Osteoblast (primary cell): ENCODE measurements around the gene NTRK3. TPM values are rescaled to one million over a fixed set of nuclear protein-coding genes. Genes with fewer than 3 reads are reported as not detected.

Experiments
- DNase-seq: peaks from one replicate; pipeline ENCODE4 v3.0.0; 2011; ENCODE audit warnings: low spot score, mixed read lengths; ENCODE audit not compliant: insufficient read length; ENCODE audit errors: missing footprints
- H2AFZ ChIP-seq: 2 replicates; pipeline ENCODE4 v1.6.0; 2011; ENCODE audit warnings: mild to moderate bottlenecking, low read length
- H3K27ac ChIP-seq: 2 replicates; pipeline ENCODE4 v1.5.1; 2011; ENCODE audit warnings: mild to moderate bottlenecking, low read depth, low read length, moderate library complexity
- H3K27me3 ChIP-seq: 2 replicates; pipeline ENCODE4 v1.6.0; 2012; ENCODE audit warnings: mild to moderate bottlenecking, control low read depth, inconsistent platforms, low read length, moderate library complexity; ENCODE audit not compliant: insufficient read depth
- H3K36me3 ChIP-seq: 2 replicates; pipeline ENCODE4 v1.5.1; 2011; ENCODE audit warnings: mild to moderate bottlenecking, low read length, control low read depth, moderate library complexity; ENCODE audit not compliant: insufficient read depth
- H3K4me1 ChIP-seq: 2 replicates; pipeline ENCODE4 v1.5.1; 2011; ENCODE audit warnings: mild to moderate bottlenecking, low read length, control low read depth, moderate library complexity; ENCODE audit not compliant: insufficient read depth
- H3K4me2 ChIP-seq: 2 replicates; pipeline ENCODE4 v1.6.0; 2011; ENCODE audit warnings: mild to moderate bottlenecking, low read length; ENCODE audit not compliant: insufficient read depth
- H3K4me3 ChIP-seq: fragments of 200-600 bp; sonication (generic); 3 replicates; pipeline ENCODE4 v1.5.1; 2012; ENCODE audit warnings: mild to moderate bottlenecking, low read length, inconsistent platforms; ENCODE audit not compliant: insufficient read depth
- H3K79me2 ChIP-seq: 2 replicates; pipeline ENCODE4 v1.6.0; 2012; ENCODE audit warnings: mild to moderate bottlenecking, low read length, control low read depth, inconsistent platforms; ENCODE audit not compliant: insufficient read depth
- H3K9me3 ChIP-seq: 2 replicates; pipeline ENCODE4 v1.5.1; 2011; ENCODE audit warnings: low read depth, low read length, control low read depth
- H4K20me1 ChIP-seq: 2 replicates; pipeline ENCODE4 v1.6.0; 2012; ENCODE audit warnings: mild to moderate bottlenecking, low read length, control low read depth; ENCODE audit not compliant: insufficient read depth
- total RNA-seq: library from RNA; depleted of rRNA; stranded (reverse); fragments of >200 nt; gene quantifications from 2 replicates; pipeline ENCODE4 v1.2.3, GENCODE V29; 2012
- TF ChIP-seq, protein P1 (sequence below): IDR thresholded peaks from 2 replicates; pipeline ENCODE4 v1.5.1; 2011; ENCODE audit warnings: mild to moderate bottlenecking, low read depth, low read length, moderate library complexity; ENCODE audit errors: extremely low read depth

The NTRK3 gene
- total RNA-seq, 1 donor: 0.72 TPM

GRCh38 chr15:87949151-87949574, 307.4 kb downstream of the NTRK3 start:
- DNase-seq: peak; percentile 62
- TF ChIP-seq, protein P1, sequence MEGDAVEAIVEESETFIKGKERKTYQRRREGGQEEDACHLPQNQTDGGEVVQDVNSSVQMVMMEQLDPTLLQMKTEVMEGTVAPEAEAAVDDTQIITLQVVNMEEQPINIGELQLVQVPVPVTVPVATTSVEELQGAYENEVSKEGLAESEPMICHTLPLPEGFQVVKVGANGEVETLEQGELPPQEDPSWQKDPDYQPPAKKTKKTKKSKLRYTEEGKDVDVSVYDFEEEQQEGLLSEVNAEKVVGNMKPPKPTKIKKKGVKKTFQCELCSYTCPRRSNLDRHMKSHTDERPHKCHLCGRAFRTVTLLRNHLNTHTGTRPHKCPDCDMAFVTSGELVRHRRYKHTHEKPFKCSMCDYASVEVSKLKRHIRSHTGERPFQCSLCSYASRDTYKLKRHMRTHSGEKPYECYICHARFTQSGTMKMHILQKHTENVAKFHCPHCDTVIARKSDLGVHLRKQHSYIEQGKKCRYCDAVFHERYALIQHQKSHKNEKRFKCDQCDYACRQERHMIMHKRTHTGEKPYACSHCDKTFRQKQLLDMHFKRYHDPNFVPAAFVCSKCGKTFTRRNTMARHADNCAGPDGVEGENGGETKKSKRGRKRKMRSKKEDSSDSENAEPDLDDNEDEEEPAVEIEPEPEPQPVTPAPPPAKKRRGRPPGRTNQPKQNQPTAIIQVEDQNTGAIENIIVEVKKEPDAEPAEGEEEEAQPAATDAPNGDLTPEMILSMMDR: no peak

DNA sequence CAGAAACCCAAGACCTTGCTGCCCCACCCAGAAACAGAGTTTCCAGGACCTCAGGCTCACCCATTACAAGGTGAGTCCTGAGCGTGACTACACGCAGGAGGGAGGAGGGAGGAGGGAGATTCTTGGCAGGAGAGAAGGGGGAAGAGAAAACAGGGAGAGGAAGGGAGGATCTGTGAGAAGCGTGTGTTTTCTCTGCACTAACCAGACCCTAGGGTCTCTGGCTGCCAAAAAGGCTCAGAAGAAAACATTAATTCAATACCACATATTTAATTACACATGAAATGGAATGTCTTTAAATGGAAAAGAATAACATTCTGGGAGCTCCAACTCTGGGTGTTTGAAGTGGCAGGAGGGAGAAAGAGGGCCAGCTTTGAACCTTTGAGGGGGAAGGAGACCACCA, 309.0 kb downstream of the NTRK3 start:
- H3K4me3 ChIP-seq: no peak overlapping the region
- no peaks in the 10 kb centered on the region for H3K9me3 ChIP-seq
- DNase-seq: no peak
- H2AFZ ChIP-seq: no peak overlapping the region
- H3K27ac ChIP-seq: no peak overlapping the region
- no peaks in the 10 kb centered on the region for H3K27me3 ChIP-seq
- H3K36me3 ChIP-seq: no peaks in the 10 kb centered on the region
- no peaks in the 10 kb centered on the region for H3K4me1 ChIP-seq
- H3K79me2 ChIP-seq: no peaks in the 10 kb centered on the region
- no peaks in the 10 kb centered on the region for H4K20me1 ChIP-seq
- H3K4me2 ChIP-seq: no peak overlapping the region
- TF ChIP-seq, protein P1: no peak

More at GRCh38 chr15:87949151-87949574, 307.4 kb downstream of the NTRK3 start:
- no peaks in the 10 kb centered on the region for H3K4me1 ChIP-seq
- H3K36me3 ChIP-seq: no peaks in the 10 kb centered on the region
- H4K20me1 ChIP-seq: no peaks in the 10 kb centered on the region
- H3K4me3 ChIP-seq: no peak overlapping the region
- no peaks in the 10 kb centered on the region for H3K79me2 ChIP-seq
- no peaks in the 10 kb centered on the region for H3K27me3 ChIP-seq
- H3K4me2 ChIP-seq: no peak overlapping the region
- no peak overlapping the region for H2AFZ ChIP-seq
- H3K9me3 ChIP-seq: no peaks in the 10 kb centered on the region
- no peak overlapping the region for H3K27ac ChIP-seq

GRCh38 chr15:87945246-87945645, 311.3 kb downstream of the NTRK3 start:
- H3K4me2 ChIP-seq: no peak overlapping the region
- H3K36me3 ChIP-seq: no peaks in the 10 kb centered on the region
- no peak overlapping the region for H3K27ac ChIP-seq
- H3K4me1 ChIP-seq: no peaks in the 10 kb centered on the region
- no peaks in the 10 kb centered on the region for H4K20me1 ChIP-seq
- no peaks in the 10 kb centered on the region for H3K27me3 ChIP-seq
- TF ChIP-seq, protein P1: no peak
- no peaks in the 10 kb centered on the region for H3K79me2 ChIP-seq
- H2AFZ ChIP-seq: no peak overlapping the region
- H3K9me3 ChIP-seq: no peaks in the 10 kb centered on the region
- peak; percentile 68 for DNase-seq
- no peak overlapping the region for H3K4me3 ChIP-seq

DNA sequence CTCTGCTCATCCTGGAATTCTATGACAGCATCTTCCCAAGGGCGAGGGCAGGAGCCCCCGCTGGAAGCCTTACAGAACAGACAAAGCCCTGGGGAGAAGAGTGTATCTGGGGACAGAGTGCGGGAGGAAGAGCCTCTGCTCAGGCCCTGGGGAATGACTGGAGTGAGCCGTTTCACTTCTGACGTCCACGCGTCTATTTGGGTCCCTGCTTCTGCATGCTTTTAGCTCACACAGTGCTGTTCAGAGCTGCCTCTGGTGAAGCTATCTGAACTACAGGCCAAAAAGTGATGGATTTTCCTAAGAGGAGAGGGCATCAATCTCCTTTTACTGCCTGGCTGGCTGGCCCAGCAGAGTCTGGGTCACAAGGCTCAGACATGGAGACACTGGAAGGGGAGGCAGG, 311.8 kb downstream of the NTRK3 start:
- no peaks in the 10 kb centered on the region for H4K20me1 ChIP-seq
- no peak overlapping the region for H3K4me2 ChIP-seq
- H3K9me3 ChIP-seq: no peaks in the 10 kb centered on the region
- TF ChIP-seq, protein P1: no peak
- H3K27me3 ChIP-seq: no peaks in the 10 kb centered on the region
- H2AFZ ChIP-seq: no peak overlapping the region
- no peaks in the 10 kb centered on the region for H3K79me2 ChIP-seq
- no peak overlapping the region for H3K4me3 ChIP-seq
- no peaks in the 10 kb centered on the region for H3K4me1 ChIP-seq
- H3K36me3 ChIP-seq: no peaks in the 10 kb centered on the region
- no peak overlapping the region for H3K27ac ChIP-seq
- DNase-seq: no peak
